Forelimb muscle (tissue), 1 donor: Measurements from ENCODE around the gene CACNA2D2. TPM values are rescaled to one million over a fixed set of nuclear protein-coding genes. Genes with fewer than 3 reads are reported as not detected.

Experiments
- DNase-seq: peaks from one replicate; pipeline ENCODE4 v3.0.0-alpha.2; 2013; ENCODE audit warnings: low read depth
- polyA plus RNA-seq: library from polyadenylated mRNA; unstranded; fragments of 120-200 nt; gene quantifications from one replicate; pipeline ENCODE4 v1.2.1, GENCODE V29; 2013; ENCODE audit not compliant: insufficient read length

Gene CACNA2D2
- polyA plus RNA-seq, 1 donor = 4.3 TPM

GRCh38 chr3:50502225-50502583, 1.2 kb downstream of the CACNA2D2 start:
- no peak for DNase-seq

GRCh38 chr3:50495609-50496423, 7.6 kb downstream of the CACNA2D2 start:
- DNase-seq = no peak

GRCh38 chr3:50494126-50494525, 9.3 kb downstream of the CACNA2D2 start:
- no peak for DNase-seq

- no peak for DNase-seq
Observed at GRCh38 chr3:50493623-50494022, 9.8 kb downstream of the CACNA2D2 start.

- DNase-seq = no peak
Observed at GRCh38 chr3:50493086-50493485, 10.3 kb downstream of the CACNA2D2 start.

GRCh38 chr3:50491023-50491422, 12.4 kb downstream of the CACNA2D2 start:
- DNase-seq = no peak

GRCh38 chr3:50490424-50490823, 13.0 kb downstream of the CACNA2D2 start:
- no peak for DNase-seq

GRCh38 chr3:50487181-50487580, 16.3 kb downstream of the CACNA2D2 start:
- DNase-seq = no peak

- DNase-seq = no peak
Observed at GRCh38 chr3:50486219-50486888, 17.1 kb downstream of the CACNA2D2 start.

GRCh38 chr3:50484722-50485121, 18.7 kb downstream of the CACNA2D2 start:
- DNase-seq = no peak

- DNase-seq = no peak
Observed at GRCh38 chr3:50483374-50483773, 20.1 kb downstream of the CACNA2D2 start.

- DNase-seq = no peak
Observed at GRCh38 chr3:50481992-50482391, 21.4 kb downstream of the CACNA2D2 start.

GRCh38 chr3:50480471-50480870, 23.0 kb downstream of the CACNA2D2 start:
- no peak for DNase-seq

GRCh38 chr3:50479523-50479922, 23.9 kb downstream of the CACNA2D2 start:
- no peak for DNase-seq

- no peak for DNase-seq
Observed at GRCh38 chr3:50478671-50479260, 24.7 kb downstream of the CACNA2D2 start.

GRCh38 chr3:50478051-50478450, 25.4 kb downstream of the CACNA2D2 start:
- DNase-seq = no peak

- DNase-seq = no peak
Observed at GRCh38 chr3:50475348-50475747, 28.1 kb downstream of the CACNA2D2 start.

- no peak for DNase-seq
Observed at GRCh38 chr3:50474717-50475116, 28.7 kb downstream of the CACNA2D2 start.

GRCh38 chr3:50473768-50474167, 29.7 kb downstream of the CACNA2D2 start:
- no peak for DNase-seq

- DNase-seq = no peak
Observed at GRCh38 chr3:50472958-50473357, 30.5 kb downstream of the CACNA2D2 start.

- no peak for DNase-seq
Observed at GRCh38 chr3:50470658-50471057, 32.8 kb downstream of the CACNA2D2 start.

- DNase-seq = no peak
Observed at GRCh38 chr3:50467919-50468318, 35.5 kb downstream of the CACNA2D2 start.

GRCh38 chr3:50466177-50466576, 37.3 kb downstream of the CACNA2D2 start:
- no peak for DNase-seq
